SK-N-MC (cell line): ENCODE results near the gene THOC6.

Source experiments
- EZH2 ChIP-seq: fragments of 200-600 bp; sonication (generic); IDR thresholded peaks from one replicate; pipeline ENCODE4 v1.6.1; 2017; ENCODE audit warnings: antibody characterized with exemption
- FOXP2 ChIP-seq: optimal IDR thresholded peaks from 2 replicates; pipeline ENCODE3; 2011; ENCODE audit warnings: mild to moderate bottlenecking, moderate library complexity; ENCODE audit not compliant: insufficient read depth; ENCODE audit errors: extremely low read length, control extremely low read depth
- POLR2AphosphoS5 ChIP-seq: IDR thresholded peaks from 2 replicates; pipeline ENCODE4 v1.6.1; 2012; ENCODE audit warnings: mild to moderate bottlenecking, low read depth, low read length, borderline replicate concordance

GRCh38 chr16:3014971-3015370, 8.9 kb upstream of the THOC6 start:
- TF ChIP-seq POLR2AphosphoS5 (no peak), EZH2 (no peak), FOXP2 (no peak)
